Astrocyte (in vitro differentiated cells and primary cell): ENCODE results near the gene ALDH3A1. TPM values are rescaled to one million over a fixed set of nuclear protein-coding genes. Genes with fewer than 3 reads are reported as not detected.

Source experiments
- DNase-seq: peaks from one replicate; pipeline ENCODE4 v3.0.0-alpha.2; 2010; ENCODE audit warnings: low read depth
- FAIRE-seq: peaks from 2 replicates; lab custom pipeline; 2011; peaks lifted over from hg19 to GRCh38; lab: Jason Lieb, UNC
- H2AFZ ChIP-seq: 2 replicates; pipeline ENCODE4 v1.6.0; 2012; ENCODE audit warnings: low read depth, low read length, inconsistent platforms
- H3K27ac ChIP-seq: 2 replicates; pipeline ENCODE4 v1.5.1; 2011; ENCODE audit warnings: low read depth, low read length, inconsistent platforms
- H3K27me3 ChIP-seq: 2 replicates; pipeline ENCODE4 v1.6.0; 2011; ENCODE audit warnings: low read length, inconsistent platforms; ENCODE audit not compliant: insufficient read depth
- H3K36me3 ChIP-seq: 2 replicates; pipeline ENCODE4 v1.5.1; 2011; ENCODE audit warnings: low read length, inconsistent platforms; ENCODE audit not compliant: insufficient read depth
- H3K4me1 ChIP-seq: 2 replicates; pipeline ENCODE4 v1.5.1; 2011; ENCODE audit warnings: low read length, inconsistent platforms; ENCODE audit not compliant: insufficient read depth
- H3K4me2 ChIP-seq: 2 replicates; pipeline ENCODE4 v1.6.0; 2012; ENCODE audit warnings: low read length, inconsistent platforms
- H3K4me3 ChIP-seq: 2 replicates; pipeline ENCODE4 v1.5.1; 2011; ENCODE audit warnings: low read depth, mild to moderate bottlenecking, low read length, inconsistent platforms; ENCODE audit not compliant: insufficient read depth
- H3K79me2 ChIP-seq: 2 replicates; pipeline ENCODE4 v1.6.0; 2012; ENCODE audit warnings: mild to moderate bottlenecking, low read length, inconsistent platforms; ENCODE audit not compliant: insufficient read depth
- H3K9ac ChIP-seq: 2 replicates; pipeline ENCODE4 v1.6.0; 2012; ENCODE audit warnings: mild to moderate bottlenecking, low read length, inconsistent platforms
- H3K9me3 ChIP-seq: 2 replicates; pipeline ENCODE4 v1.5.1; 2012; ENCODE audit warnings: low read depth, mild to moderate bottlenecking, low read length, inconsistent platforms; ENCODE audit not compliant: insufficient read depth
- H4K20me1 ChIP-seq: 2 replicates; pipeline ENCODE4 v1.6.0; 2012; ENCODE audit warnings: low read length, inconsistent platforms; ENCODE audit not compliant: insufficient read depth
- H3K27ac Mint-ChIP-seq: one replicate; pipeline ENCODE4 v1.8.0; 2021; ENCODE audit warnings: mild to moderate bottlenecking, mixed read lengths; ENCODE audit not compliant: unreplicated experiment
- H3K27me3 Mint-ChIP-seq: one replicate; pipeline ENCODE4 v1.8.0; 2021; ENCODE audit warnings: low read depth, mixed read lengths; ENCODE audit not compliant: unreplicated experiment
- H3K36me3 Mint-ChIP-seq: one replicate; pipeline ENCODE4 v1.8.0; 2021; ENCODE audit warnings: low read depth, mixed read lengths; ENCODE audit not compliant: unreplicated experiment
- H3K4me1 Mint-ChIP-seq: one replicate; pipeline ENCODE4 v1.8.0; 2021; ENCODE audit warnings: low read depth, mixed read lengths; ENCODE audit not compliant: unreplicated experiment
- H3K4me3 Mint-ChIP-seq: one replicate; pipeline ENCODE4 v1.8.0; 2021; ENCODE audit warnings: mild to moderate bottlenecking, moderate library complexity, mixed read lengths; ENCODE audit not compliant: unreplicated experiment
- H3K9me3 Mint-ChIP-seq: one replicate; pipeline ENCODE4 v1.8.0; 2021; ENCODE audit warnings: mild to moderate bottlenecking, mixed read lengths; ENCODE audit not compliant: unreplicated experiment
- CTCF ChIP-seq: IDR thresholded peaks from 2 replicates; pipeline ENCODE4 v1.5.1; 2011; ENCODE audit warnings: low read depth, mild to moderate bottlenecking, inconsistent platforms, low read length, moderate library complexity; ENCODE audit not compliant: insufficient read depth
- EZH2 ChIP-seq: IDR thresholded peaks from 2 replicates; pipeline ENCODE4 v1.6.1; 2012; ENCODE audit warnings: mild to moderate bottlenecking, low read length, inconsistent platforms; ENCODE audit not compliant: insufficient read depth
- total RNA-seq: library from RNA; stranded (reverse); gene quantifications from 2 replicates; pipeline ENCODE4 v1.2.1, GENCODE V29; 2021

ALDH3A1 gene
- total RNA-seq, 1 donor from 2014 or later, result not detected

GRCh38 chr17:19781488-19782458 is 33.7 kb upstream of the ALDH3A1 start:
- Mint-ChIP-seq H3K4me1 (no peaks in the 10 kb centered on the region), H3K27me3 (no peaks in the 10 kb centered on the region), H3K36me3 (peaks cover 5% of the 10 kb centered on the region), H3K27ac (no peak overlapping the region), H3K9me3 (no peaks in the 10 kb centered on the region), H3K4me3 (no peak overlapping the region)
- H3K4me3 ChIP-seq, result no peak overlapping the region
- TF ChIP-seq EZH2, result no peak
- no peak for TF ChIP-seq CTCF
- FAIRE-seq, result no peak
- no peak for DNase-seq
- no peaks in the 10 kb centered on the region for H3K79me2 ChIP-seq
- H3K27ac ChIP-seq, result no peak overlapping the region
- H3K4me1 ChIP-seq, result no peaks in the 10 kb centered on the region
- no peaks in the 10 kb centered on the region for H4K20me1 ChIP-seq
- no peaks in the 10 kb centered on the region for H3K9me3 ChIP-seq
- no peak overlapping the region for H3K4me2 ChIP-seq
- no peak overlapping the region for H3K9ac ChIP-seq
- no peaks in the 10 kb centered on the region for H3K27me3 ChIP-seq
- H3K36me3 ChIP-seq, result no peaks in the 10 kb centered on the region
- no peak overlapping the region for H2AFZ ChIP-seq

- H3K4me3 Mint-ChIP-seq, result no peak overlapping the region
- no peaks in the 10 kb centered on the region for H3K9me3 ChIP-seq
- no peaks in the 10 kb centered on the region for H3K27me3 ChIP-seq
- no peaks in the 10 kb centered on the region for H3K4me1 Mint-ChIP-seq
- no peak overlapping the region for H3K4me3 ChIP-seq
- no peak overlapping the region for H2AFZ ChIP-seq
- H3K79me2 ChIP-seq, result no peaks in the 10 kb centered on the region
- no peaks in the 10 kb centered on the region for H3K9me3 Mint-ChIP-seq
- no peaks in the 10 kb centered on the region for H3K27me3 Mint-ChIP-seq
- H3K36me3 Mint-ChIP-seq, result peaks cover 7% of the 10 kb centered on the region
- H3K27ac ChIP-seq, result no peak overlapping the region
- TF ChIP-seq CTCF (no peak), EZH2 (no peak)
- no peak for DNase-seq
- H3K36me3 ChIP-seq, result no peaks in the 10 kb centered on the region
- H4K20me1 ChIP-seq, result no peaks in the 10 kb centered on the region
- FAIRE-seq, result no peak
- H3K4me1 ChIP-seq, result no peaks in the 10 kb centered on the region
- H3K9ac ChIP-seq, result no peak overlapping the region
- H3K27ac Mint-ChIP-seq, result no peak overlapping the region
- H3K4me2 ChIP-seq, result no peak overlapping the region
Measured at GRCh38 chr17:19780846-19781245, 32.7 kb upstream of the ALDH3A1 start.

GRCh38 chr17:19773534-19773933 is 25.4 kb upstream of the ALDH3A1 start:
- Histone ChIP-seq H3K36me3 (peaks cover 2% of the 10 kb centered on the region), H3K27me3 (no peaks in the 10 kb centered on the region), H4K20me1 (no peaks in the 10 kb centered on the region), H3K4me1 (no peaks in the 10 kb centered on the region), H3K9me3 (no peaks in the 10 kb centered on the region), H3K4me2 (no peak overlapping the region), H3K79me2 (no peaks in the 10 kb centered on the region), H3K4me3 (no peak overlapping the region), H3K27ac (no peak overlapping the region), H3K9ac (no peak overlapping the region), H2AFZ (no peak overlapping the region)
- no peaks in the 10 kb centered on the region for H3K9me3 Mint-ChIP-seq
- H3K27me3 Mint-ChIP-seq, result no peaks in the 10 kb centered on the region
- no peak overlapping the region for H3K27ac Mint-ChIP-seq
- FAIRE-seq, result no peak
- no peak overlapping the region for H3K4me3 Mint-ChIP-seq
- no peak for TF ChIP-seq CTCF
- TF ChIP-seq EZH2, result no peak
- H3K36me3 Mint-ChIP-seq, result peaks cover 10% of the 10 kb centered on the region
- H3K4me1 Mint-ChIP-seq, result peaks cover 4% of the 10 kb centered on the region
- no peak for DNase-seq
